Activated T-helper 9 cell treated with anti-CD3 and anti-CD28 coated beads, Interleukin-2, amount 50 U/mL, for 16 hours (primary cell): ENCODE results near the gene SLC4A1.

ENCODE experiments used
- DNase-seq: peaks from one replicate; pipeline ENCODE4 v3.0.0-alpha.2; 2020; ENCODE audit warnings: low read depth

Gene SLC4A1

DNA sequence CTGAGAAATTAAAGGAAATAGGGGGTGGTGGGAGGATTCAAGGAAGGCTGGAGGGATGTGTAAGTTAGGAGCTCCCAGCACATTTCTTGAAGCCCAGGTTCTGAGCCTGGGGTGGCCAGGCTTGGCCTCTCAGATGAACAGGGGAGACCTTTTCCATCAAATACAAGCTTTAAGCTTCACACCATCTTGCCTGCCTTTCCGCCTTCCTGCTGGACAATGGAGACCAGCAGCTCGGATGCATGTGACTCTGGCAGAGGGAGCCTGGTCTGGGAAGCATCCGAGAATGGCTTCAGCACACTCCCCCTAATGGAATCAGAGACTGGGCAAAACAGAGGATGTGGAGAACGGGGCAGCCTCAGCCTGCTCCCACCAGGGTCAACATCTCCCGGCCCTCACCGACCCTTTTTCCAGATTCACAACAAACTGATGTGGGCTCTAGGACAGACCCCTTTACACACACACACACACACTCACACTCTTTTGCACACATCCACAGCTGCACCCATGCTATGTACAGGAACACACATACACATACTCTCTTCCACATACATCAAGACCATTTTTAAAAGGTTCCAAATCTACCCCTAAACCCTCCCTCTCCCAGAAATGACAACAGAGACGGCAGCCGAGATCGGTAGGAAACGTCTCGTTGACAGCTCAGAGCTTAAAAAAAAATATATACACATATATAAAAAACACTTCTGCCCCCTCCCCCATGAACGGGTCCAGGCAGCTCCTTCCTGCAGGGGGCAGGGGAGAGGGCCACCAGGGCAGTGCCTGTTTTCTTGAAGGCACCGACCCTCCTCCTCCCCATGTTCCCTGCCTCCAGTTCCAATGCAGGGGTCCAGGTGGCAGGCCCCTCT, 61.7 kb downstream of the SLC4A1 start:
- no peak for DNase-seq

DNA sequence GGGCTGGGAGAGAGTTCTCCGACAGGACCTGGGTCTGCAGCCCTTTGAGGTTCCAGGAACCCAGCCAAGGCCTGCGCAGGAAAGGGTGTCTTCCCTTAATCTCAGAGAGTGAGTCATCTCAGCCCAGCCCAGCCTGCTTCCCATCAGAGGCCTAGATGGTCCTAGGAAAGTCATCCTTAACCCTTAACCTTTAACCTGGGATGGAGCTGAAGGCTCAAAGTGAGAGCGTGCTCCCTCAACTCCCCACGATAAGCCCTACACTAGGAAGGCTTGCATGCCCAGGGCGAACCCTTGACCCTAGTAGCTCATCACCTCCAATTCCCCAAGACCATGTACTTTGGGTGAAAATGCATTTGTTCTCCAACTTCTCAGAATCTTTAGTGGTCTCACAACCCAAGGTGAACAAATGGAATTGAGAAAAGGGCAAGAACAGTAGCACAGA, 63.5 kb downstream of the SLC4A1 start:
- DNase-seq, result no peak

GRCh38 chr17:44203731-44204440, 64.0 kb downstream of the SLC4A1 start:
- DNase-seq, result no peak

GRCh38 chr17:44202756-44203155, 65.2 kb downstream of the SLC4A1 start:
- DNase-seq, result no peak

DNA sequence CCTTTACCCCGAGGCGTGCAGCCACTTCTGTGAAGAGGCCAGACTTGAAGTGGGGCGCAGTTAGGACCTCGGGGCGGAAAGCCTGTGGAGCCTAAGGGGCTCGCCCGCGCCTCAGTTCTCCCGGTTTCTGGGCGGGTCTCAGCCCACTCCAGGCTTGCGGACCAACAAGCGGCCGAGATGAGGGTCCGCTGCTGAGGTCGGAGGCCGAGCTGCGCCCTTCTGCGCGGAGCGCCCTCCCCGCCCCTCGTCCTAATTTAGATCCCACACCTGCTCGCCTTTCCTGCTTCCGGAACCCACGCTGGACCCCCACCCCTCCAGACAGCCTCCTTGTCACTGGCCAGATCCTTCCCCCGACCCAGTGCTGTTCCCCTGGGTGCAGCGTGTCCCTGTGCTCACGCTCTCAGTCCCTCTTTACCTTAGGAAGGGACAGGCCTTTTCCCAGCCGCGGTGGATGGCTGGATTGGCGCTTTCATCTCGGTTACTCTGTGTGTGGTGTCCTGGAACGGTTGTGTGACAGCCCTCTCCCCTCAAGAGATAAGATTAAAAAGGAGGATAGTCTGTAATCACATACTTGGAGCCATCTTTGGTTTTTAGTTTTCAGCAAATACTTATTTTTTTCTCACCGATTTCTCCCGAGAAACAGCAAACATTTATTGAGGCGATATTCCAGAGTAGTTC, 67.3 kb downstream of the SLC4A1 start:
- no peak for DNase-seq

GRCh38 chr17:44199553-44200477, 68.1 kb downstream of the SLC4A1 start, which contains the start of gene ATXN7L3:
Gene ATXN7L3 (minus strand): TSS chr17:44199884. CDS start chr17:44198070, 1,814 bp downstream.
- DNase-seq, result peak; percentile 100

- DNase-seq, result peak; percentile 44
These were observed 69.0 kb downstream of the SLC4A1 start for GRCh38 chr17:44198721-44199552.
